Measurements from ENCODE around the gene ZNF562.

ZNF562 gene

GRCh38 chr19:9641810-9642209, 33.1 kb downstream of the ZNF562 start:
- no peak for DNase-seq

- no peak for DNase-seq
These were observed 33.9 kb downstream of the ZNF562 start for GRCh38 chr19:9640956-9641355.

GRCh38 chr19:9636018-9636417, 38.9 kb downstream of the ZNF562 start:
- DNase-seq = no peak

GRCh38 chr19:9627856-9628255, 47.0 kb downstream of the ZNF562 start:
- DNase-seq = no peak

- DNase-seq = no peak
These were observed 52.4 kb downstream of the ZNF562 start for GRCh38 chr19:9622531-9622930.

- peak; percentile 34 to 66 for DNase-seq
These were observed 53.5 kb downstream of the ZNF562 start, which contains the start of gene ZNF561 for GRCh38 chr19:9621156-9622037. ZNF561 (minus strand) TSS chr19:9621232; CDS start chr19:9619456, 1,776 bp downstream.

- DNase-seq = no peak
These were observed 54.1 kb downstream of the ZNF562 start for GRCh38 chr19:9620842-9621155.

- no peak for DNase-seq
These were observed 59.1 kb downstream of the ZNF562 start for GRCh38 chr19:9615844-9616243.

GRCh38 chr19:9610484-9611113, 64.3 kb downstream of the ZNF562 start:
- no peak for DNase-seq

GRCh38 chr19:9608912-9609311, 66.0 kb downstream of the ZNF562 start:
- no peak for DNase-seq

GRCh38 chr19:9597027-9597426, 77.9 kb downstream of the ZNF562 start:
- DNase-seq = peak; percentile 66 to 94
